ENCODE measurements around the gene AGT. TPM values are rescaled to one million over a fixed set of nuclear protein-coding genes. Genes with fewer than 3 reads are reported as not detected.

AGT gene
- total RNA-seq, 1 donor from 2014 or later, result 0.26 TPM

DNA sequence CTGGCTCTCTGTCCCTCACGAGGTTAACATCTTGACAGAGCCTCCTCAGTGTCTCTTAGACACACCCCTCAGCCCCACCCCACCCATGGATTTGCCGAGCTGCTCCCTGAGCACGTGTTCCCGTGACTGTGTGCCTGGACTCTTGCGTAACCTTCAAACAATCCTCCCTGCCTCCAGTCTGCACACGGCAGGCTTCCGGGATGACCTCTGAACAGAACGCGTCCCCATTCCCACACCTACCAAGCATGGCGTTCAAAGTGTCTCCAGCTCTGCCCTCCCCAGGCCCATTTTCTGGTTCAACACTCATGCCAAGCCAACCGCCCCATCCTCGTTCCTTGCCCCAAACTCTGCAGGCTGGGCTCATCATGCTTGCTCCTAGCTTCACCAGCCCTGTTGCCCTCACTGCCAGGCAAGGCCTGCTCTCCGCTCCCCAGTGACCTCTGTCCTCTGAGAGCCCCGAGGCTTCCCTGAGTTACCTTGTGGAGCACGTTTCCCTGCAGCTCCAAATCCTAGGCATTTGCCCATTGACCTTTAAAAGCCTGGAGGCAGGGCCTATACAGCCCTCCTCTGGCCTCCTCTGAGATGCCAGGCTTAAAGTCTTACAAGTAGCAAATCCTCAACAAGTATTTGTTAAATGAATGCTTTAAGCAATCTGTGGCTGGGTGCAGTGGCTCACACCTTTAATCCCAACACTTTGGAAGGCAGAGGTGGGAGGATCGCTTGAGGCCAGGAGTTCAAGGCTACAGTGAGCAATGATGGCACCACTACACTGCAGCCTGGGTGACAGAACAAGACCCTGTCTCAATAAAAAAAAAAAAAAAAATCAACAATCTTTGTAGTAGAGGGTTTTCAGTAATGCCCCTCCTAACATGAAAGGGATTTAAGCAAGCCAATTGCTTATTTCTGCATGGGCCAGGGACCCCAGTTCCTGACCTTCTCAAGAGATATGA is 5.0 kb downstream of the AGT start:
- peaks cover 4% of the 10 kb centered on the region for H3K4me1 Mint-ChIP-seq
- DNase-seq (ENCODE audit: low read depth, low spot score), result no peak
- no peak for TF ChIP-seq CTCF (conservative IDR thresholded peaks at IDR 0.05)
- H3K9me3 Mint-ChIP-seq, result no peaks in the 10 kb centered on the region
- no peaks in the 10 kb centered on the region for H3K27me3 Mint-ChIP-seq (ENCODE audit: low read depth)
- no peak overlapping the region for H3K4me3 Mint-ChIP-seq
- no peaks in the 10 kb centered on the region for H3K36me3 Mint-ChIP-seq (ENCODE audit: low read depth)
- H3K27ac Mint-ChIP-seq (ENCODE audit: unreplicated experiment), result no peak overlapping the region

GRCh38 chr1:230707732-230708630 is 5.9 kb downstream of the AGT start:
- H3K4me1 Mint-ChIP-seq, result peaks cover 4% of the 10 kb centered on the region
- TF ChIP-seq CTCF (conservative IDR thresholded peaks at IDR 0.05), result no peak
- H3K4me3 Mint-ChIP-seq, result no peak overlapping the region
- no peak for DNase-seq (ENCODE audit: low read depth, low spot score)
- H3K9me3 Mint-ChIP-seq, result no peaks in the 10 kb centered on the region
- no peaks in the 10 kb centered on the region for H3K36me3 Mint-ChIP-seq (ENCODE audit: low read depth)
- no peaks in the 10 kb centered on the region for H3K27me3 Mint-ChIP-seq (ENCODE audit: low read depth)
- no peak overlapping the region for H3K27ac Mint-ChIP-seq (ENCODE audit: unreplicated experiment)

- TF ChIP-seq CTCF (conservative IDR thresholded peaks at IDR 0.05), result no peak
- H3K27ac Mint-ChIP-seq (ENCODE audit: unreplicated experiment), result peak overlapping the region; percentile 19
- H3K27me3 Mint-ChIP-seq (ENCODE audit: low read depth), result no peaks in the 10 kb centered on the region
- no peak for DNase-seq (ENCODE audit: low read depth, low spot score)
- H3K4me3 Mint-ChIP-seq, result no peak overlapping the region
- H3K9me3 Mint-ChIP-seq, result no peaks in the 10 kb centered on the region
- peaks cover 13% of the 10 kb centered on the region for H3K4me1 Mint-ChIP-seq
- H3K36me3 Mint-ChIP-seq (ENCODE audit: low read depth), result no peaks in the 10 kb centered on the region
Observed at GRCh38 chr1:230706887-230707731, 6.8 kb downstream of the AGT start.

- H3K27me3 Mint-ChIP-seq (ENCODE audit: low read depth), result no peaks in the 10 kb centered on the region
- H3K4me3 Mint-ChIP-seq, result no peak overlapping the region
- H3K27ac Mint-ChIP-seq (ENCODE audit: unreplicated experiment), result no peak overlapping the region
- H3K4me1 Mint-ChIP-seq, result peaks cover 13% of the 10 kb centered on the region
- no peak for TF ChIP-seq CTCF (conservative IDR thresholded peaks at IDR 0.05)
- no peak for DNase-seq (ENCODE audit: low read depth, low spot score)
- no peaks in the 10 kb centered on the region for H3K9me3 Mint-ChIP-seq
- H3K36me3 Mint-ChIP-seq (ENCODE audit: low read depth), result no peaks in the 10 kb centered on the region
Observed at GRCh38 chr1:230706020-230706699, 7.8 kb downstream of the AGT start.

Measured in neural crest cell (in vitro differentiated cells).